GM12878 (cell line): ENCODE measurements around the gene SH3BP5. TPM values are rescaled to one million over a fixed set of nuclear protein-coding genes. Genes with fewer than 3 reads are reported as not detected.
A peak's percentile ranks its signal among the peaks of the same experiment; 100 is the strongest.

ENCODE experiments used
- RFX5 ChIP-seq: IDR thresholded peaks from 2 replicates; pipeline ENCODE4 v1.6.1; 2011; ENCODE audit warnings: low read depth, low read length, improper control_type of control experiment
- SMAD1 ChIP-seq: fragments of 450-650 bp; IDR thresholded peaks from 2 replicates; pipeline ENCODE4 v1.6.1; 2018; ENCODE audit warnings: mild to moderate bottlenecking, low read depth; ENCODE audit not compliant: partially characterized antibody
- polyA plus RNA-seq, 11 experiments: library from polyadenylated mRNA; depleted of rRNA in 4 of 11; unstranded in 6 of 11; stranded (reverse) in 5 of 11; fragments of >200 nt; fragmentation: Nextera tagmentation in 4 of 11; fragmentation: Illumina TruSeq in 1 of 11; extraction: Ambion mirVana in 4 of 11; extraction: Trizol in 1 of 11; gene quantifications; 1 replicate in 1 of 11; 2 replicates in 10 of 11; pipeline versions ENCODE4 v1.2.1 to v1.2.3, GENCODE V29; 2011 to 2016; ENCODE audit warnings: inconsistent platforms in 2 of 11, missing spikeins in 2 of 11, low read depth in 1 of 11
- total RNA-seq, 4 experiments: library from RNA; depleted of rRNA in 3 of 4; stranded (reverse); fragments of >200 nt in 3 of 4; fragmentation: Illumina TruSeq in 1 of 4; extraction: Trizol in 1 of 4; gene quantifications; 2 replicates each; pipeline versions ENCODE4 v1.2.1 to v1.2.3, GENCODE V29; 2013 to 2021
- TF ChIP-seq, protein P1 (sequence below): fragments of 450-650 bp; IDR thresholded peaks from 2 replicates; pipeline ENCODE4 v1.6.1; 2016; ENCODE audit warnings: mild to moderate bottlenecking, moderate library complexity, borderline replicate concordance
- TF ChIP-seq, protein P2 (sequence below): IDR thresholded peaks from 2 replicates; pipeline ENCODE4 v1.6.1; 2012; ENCODE audit warnings: low read depth, low read length, improper control_type of control experiment
- TF ChIP-seq, protein P3 (sequence below): fragments of 450-650 bp; conservative IDR thresholded peaks from 2 replicates; pipeline ENCODE4 v1.6.1; 2017; ENCODE audit warnings: mild to moderate bottlenecking, moderate library complexity

Gene SH3BP5
- total and polyA plus RNA-seq, 10 of the 15 experiments (the other 5 are each of a cell fraction or from before 2014, with no cell fraction given), result 14.9 to 87.5 (median 43.7) TPM

DNA sequence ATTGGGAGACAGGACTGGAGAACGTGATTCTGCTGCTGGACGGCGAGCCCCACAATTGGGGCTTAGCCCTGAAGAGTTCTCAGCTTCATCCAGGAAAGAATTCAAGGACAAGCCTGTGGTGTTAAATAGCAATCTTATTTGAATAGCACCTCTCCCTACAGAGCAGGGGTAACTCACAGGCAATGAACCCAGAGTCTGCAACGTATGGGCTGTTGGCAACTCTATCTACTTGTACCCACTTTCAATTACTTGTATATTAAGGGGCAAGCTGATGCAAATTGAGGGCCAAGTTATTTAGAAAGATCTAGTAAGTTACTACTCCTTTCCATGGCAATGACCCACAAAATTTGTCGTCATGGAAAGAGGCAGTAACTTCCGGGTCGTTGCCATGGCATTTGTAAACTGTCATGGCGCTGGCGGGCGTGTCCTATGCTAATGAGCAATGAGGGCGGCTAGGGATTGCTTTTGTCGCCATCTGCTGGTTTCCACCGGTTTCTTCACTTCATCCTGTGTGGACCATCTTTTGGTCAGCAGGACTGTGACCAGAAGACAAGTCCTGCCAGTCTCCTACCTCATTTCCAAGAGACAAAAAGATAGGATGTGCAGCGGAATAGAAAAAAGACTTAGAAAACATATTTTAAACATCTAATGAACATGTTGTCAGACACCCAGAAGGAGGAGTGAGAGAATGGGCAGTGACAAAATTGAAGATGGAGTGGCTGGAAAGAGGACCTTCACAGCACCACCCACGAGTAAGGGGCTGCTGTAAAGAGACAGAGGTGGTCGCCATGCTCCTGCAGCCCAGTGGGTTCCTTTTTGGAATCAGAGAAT lies 45.8 kb upstream of the SH3BP5 start (continued):
- TF ChIP-seq, protein P1, sequence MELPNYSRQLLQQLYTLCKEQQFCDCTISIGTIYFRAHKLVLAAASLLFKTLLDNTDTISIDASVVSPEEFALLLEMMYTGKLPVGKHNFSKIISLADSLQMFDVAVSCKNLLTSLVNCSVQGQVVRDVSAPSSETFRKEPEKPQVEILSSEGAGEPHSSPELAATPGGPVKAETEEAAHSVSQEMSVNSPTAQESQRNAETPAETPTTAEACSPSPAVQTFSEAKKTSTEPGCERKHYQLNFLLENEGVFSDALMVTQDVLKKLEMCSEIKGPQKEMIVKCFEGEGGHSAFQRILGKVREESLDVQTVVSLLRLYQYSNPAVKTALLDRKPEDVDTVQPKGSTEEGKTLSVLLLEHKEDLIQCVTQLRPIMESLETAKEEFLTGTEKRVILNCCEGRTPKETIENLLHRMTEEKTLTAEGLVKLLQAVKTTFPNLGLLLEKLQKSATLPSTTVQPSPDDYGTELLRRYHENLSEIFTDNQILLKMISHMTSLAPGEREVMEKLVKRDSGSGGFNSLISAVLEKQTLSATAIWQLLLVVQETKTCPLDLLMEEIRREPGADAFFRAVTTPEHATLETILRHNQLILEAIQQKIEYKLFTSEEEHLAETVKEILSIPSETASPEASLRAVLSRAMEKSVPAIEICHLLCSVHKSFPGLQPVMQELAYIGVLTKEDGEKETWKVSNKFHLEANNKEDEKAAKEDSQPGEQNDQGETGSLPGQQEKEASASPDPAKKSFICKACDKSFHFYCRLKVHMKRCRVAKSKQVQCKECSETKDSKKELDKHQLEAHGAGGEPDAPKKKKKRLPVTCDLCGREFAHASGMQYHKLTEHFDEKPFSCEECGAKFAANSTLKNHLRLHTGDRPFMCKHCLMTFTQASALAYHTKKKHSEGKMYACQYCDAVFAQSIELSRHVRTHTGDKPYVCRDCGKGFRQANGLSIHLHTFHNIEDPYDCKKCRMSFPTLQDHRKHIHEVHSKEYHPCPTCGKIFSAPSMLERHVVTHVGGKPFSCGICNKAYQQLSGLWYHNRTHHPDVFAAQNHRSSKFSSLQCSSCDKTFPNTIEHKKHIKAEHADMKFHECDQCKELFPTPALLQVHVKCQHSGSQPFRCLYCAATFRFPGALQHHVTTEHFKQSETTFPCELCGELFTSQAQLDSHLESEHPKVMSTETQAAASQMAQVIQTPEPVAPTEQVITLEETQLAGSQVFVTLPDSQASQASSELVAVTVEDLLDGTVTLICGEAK, result peak; percentile 96
- TF ChIP-seq RFX5 (no peak), SMAD1 (no peak)
- TF ChIP-seq, protein P2, sequence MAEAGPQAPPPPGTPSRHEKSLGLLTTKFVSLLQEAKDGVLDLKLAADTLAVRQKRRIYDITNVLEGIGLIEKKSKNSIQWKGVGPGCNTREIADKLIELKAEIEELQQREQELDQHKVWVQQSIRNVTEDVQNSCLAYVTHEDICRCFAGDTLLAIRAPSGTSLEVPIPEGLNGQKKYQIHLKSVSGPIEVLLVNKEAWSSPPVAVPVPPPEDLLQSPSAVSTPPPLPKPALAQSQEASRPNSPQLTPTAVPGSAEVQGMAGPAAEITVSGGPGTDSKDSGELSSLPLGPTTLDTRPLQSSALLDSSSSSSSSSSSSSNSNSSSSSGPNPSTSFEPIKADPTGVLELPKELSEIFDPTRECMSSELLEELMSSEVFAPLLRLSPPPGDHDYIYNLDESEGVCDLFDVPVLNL, result 0 out of 2 replicates have a peak, but pooled peaks have one; percentile 29
- TF ChIP-seq, protein P3, sequence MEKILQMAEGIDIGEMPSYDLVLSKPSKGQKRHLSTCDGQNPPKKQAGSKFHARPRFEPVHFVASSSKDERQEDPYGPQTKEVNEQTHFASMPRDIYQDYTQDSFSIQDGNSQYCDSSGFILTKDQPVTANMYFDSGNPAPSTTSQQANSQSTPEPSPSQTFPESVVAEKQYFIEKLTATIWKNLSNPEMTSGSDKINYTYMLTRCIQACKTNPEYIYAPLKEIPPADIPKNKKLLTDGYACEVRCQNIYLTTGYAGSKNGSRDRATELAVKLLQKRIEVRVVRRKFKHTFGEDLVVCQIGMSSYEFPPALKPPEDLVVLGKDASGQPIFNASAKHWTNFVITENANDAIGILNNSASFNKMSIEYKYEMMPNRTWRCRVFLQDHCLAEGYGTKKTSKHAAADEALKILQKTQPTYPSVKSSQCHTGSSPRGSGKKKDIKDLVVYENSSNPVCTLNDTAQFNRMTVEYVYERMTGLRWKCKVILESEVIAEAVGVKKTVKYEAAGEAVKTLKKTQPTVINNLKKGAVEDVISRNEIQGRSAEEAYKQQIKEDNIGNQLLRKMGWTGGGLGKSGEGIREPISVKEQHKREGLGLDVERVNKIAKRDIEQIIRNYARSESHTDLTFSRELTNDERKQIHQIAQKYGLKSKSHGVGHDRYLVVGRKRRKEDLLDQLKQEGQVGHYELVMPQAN, result no peak; the same call in none of the 2 replicates
- TF ChIP-seq, all 136 proteins: peak for 57
